Colon (tissue), 2 donors: ENCODE data around the gene HSPB6.

ENCODE experiments used
- FAIRE-seq: peaks from 2 replicates; lab custom pipeline; 2012; peaks lifted over from hg19 to GRCh38; lab: Jason Lieb, UNC
- donor health status: control.
- donor health status: control.

Gene HSPB6

GRCh38 chr19:35714601-35715354 lies 42.1 kb downstream of the HSPB6 start:
- FAIRE-seq, result no peak

- no peak for FAIRE-seq
These were observed 42.8 kb downstream of the HSPB6 start for GRCh38 chr19:35713904-35714495.

GRCh38 chr19:35713506-35713850 lies 43.4 kb downstream of the HSPB6 start:
- no peak for FAIRE-seq

GRCh38 chr19:35712567-35713505 lies 44.0 kb downstream of the HSPB6 start:
- no peak for FAIRE-seq

GRCh38 chr19:35710784-35711723 lies 45.8 kb downstream of the HSPB6 start:
- no peak for FAIRE-seq

GRCh38 chr19:35708391-35708790 lies 48.4 kb downstream of the HSPB6 start:
- no peak for FAIRE-seq
